ENCODE data around the gene ZDHHC14.

DNA sequence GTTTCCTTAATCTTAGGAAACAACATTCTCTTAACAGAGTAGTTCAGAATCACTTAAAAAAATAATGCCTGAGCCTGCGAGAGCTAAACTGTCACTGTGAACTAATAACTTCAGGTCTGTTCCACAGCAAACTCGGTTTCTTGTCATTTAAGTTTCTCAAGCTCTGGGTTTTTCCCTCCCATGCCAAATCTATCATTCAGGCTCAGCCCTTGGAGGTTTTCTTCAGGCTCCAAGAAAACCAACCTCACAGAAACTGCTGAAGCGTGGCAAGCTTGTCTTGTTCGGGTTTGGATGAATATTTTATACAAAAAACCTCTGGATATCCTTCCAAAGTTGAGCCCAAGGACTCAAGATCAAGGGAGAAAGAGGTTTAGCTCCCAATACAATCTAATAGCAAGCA is 342.4 kb downstream of the ZDHHC14 start:
- TF ChIP-seq CTCF (IDR thresholded peaks at IDR 0.05) (no peak), POLR2AphosphoS5 (IDR thresholded peaks at IDR 0.05) (no peak), POLR2A (IDR thresholded peaks at IDR 0.05) (no peak), EP300 (IDR thresholded peaks at IDR 0.05) (no peak)
